ENCODE data around the gene PER3.

PER3 gene

GRCh38 chr1:7891804-7892203 is 107.7 kb downstream of the PER3 start:
- H3K4me1 ChIP-seq (ENCODE audit: control insufficient read depth, insufficient read depth, low read length) = no peaks in the 10 kb centered on the region
- ChIA-PET POLR2A (no interaction called here), CTCF (interaction anchor here (0.6 kb wide), 1 partner anchor 244 kb away, joined by 3 read pairs; no protein-coding TSS in a partner anchor)
- no peak overlapping the region for H3K27ac ChIP-seq (ENCODE audit: extremely low read depth, low read depth, low read length)
- no peaks in the 10 kb centered on the region for H3K36me3 ChIP-seq (ENCODE audit: control insufficient read depth in 2 of 2, insufficient read depth in 1 of 2, low read length in 2 of 2)
- H3K4me3 ChIP-seq (ENCODE audit: low read depth, low read length) = no peak overlapping the region
- TF ChIP-seq ZNF626 (tag by site-specific recombination; IDR thresholded peaks at IDR 0.05) (no peak), PRDM6 (tag by site-specific recombination; IDR thresholded peaks at IDR 0.05) (no peak), ZNF596 (tag by site-specific recombination; IDR thresholded peaks at IDR 0.05) (no peak), ZNF19 (tag by site-specific recombination; IDR thresholded peaks at IDR 0.05; ENCODE audit: low read depth) (no peak), TRIM28 (IDR thresholded peaks at IDR 0.05; ENCODE audit: borderline replicate concordance, low read length) (no peak), ZNF548 (tag by site-specific recombination; IDR thresholded peaks at IDR 0.05) (no peak), ZNF518A (tag by site-specific recombination; conservative IDR thresholded peaks at IDR 0.05; ENCODE audit: low read depth) (no peak), ZNF155 (tag by site-specific recombination; IDR thresholded peaks at IDR 0.05) (no peak), ZNF175 (tag by site-specific recombination; IDR thresholded peaks at IDR 0.05) (no peak), ZNF426 (tag by site-specific recombination; IDR thresholded peaks at IDR 0.05) (no peak), ZNF660 (tag by site-specific recombination; IDR thresholded peaks at IDR 0.05) (no peak), GFI1B (tag by site-specific recombination; IDR thresholded peaks at IDR 0.05) (no peak), MZF1 (tag by site-specific recombination; IDR thresholded peaks at IDR 0.05; ENCODE audit: borderline replicate concordance) (no peak), ZNF184 (tag by site-specific recombination; IDR thresholded peaks at IDR 0.05) (no peak)
- H3K9me3 ChIP-seq (ENCODE audit: control insufficient read depth, insufficient read depth, low read depth, low read length) = no peaks in the 10 kb centered on the region

DNA sequence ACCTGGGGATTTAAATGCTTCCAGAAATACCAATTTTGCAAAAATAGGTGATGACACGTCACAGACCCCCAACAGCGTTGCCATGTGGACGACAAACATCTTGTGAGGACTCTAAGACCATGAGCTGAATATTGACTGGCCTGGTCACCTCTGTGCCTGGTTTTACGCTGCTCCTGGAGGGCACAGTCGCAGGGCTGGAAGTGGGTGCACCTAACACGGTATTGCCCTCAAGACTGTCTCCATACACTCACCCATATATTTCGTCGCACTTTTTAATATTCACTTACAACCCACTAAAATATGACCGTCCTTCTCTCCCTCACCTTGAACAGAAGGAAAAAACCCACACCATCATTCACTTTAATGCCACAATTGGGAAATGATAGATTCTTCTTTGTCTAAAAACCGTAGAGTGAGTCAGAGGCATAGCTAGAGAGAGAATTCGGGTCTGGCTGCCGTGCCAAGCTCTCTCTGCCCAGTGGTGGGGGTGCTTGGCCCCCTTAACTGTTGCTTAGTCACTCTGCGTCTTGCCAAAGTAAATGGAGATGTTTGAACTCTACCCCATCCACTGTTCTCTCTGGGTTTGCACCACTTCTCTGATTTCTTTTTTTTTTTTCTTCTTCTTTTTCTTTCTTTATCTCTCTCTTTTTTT is 109.6 kb downstream of the PER3 start:
- POLR2A ChIA-PET = no interaction called here
- H3K27ac ChIP-seq (ENCODE audit: extremely low read depth, low read depth, low read length) = no peak overlapping the region
- no peaks in the 10 kb centered on the region for H3K36me3 ChIP-seq (ENCODE audit: control insufficient read depth in 2 of 2, insufficient read depth in 1 of 2, low read length in 2 of 2)
- no peaks in the 10 kb centered on the region for H3K9me3 ChIP-seq (ENCODE audit: control insufficient read depth, insufficient read depth, low read depth, low read length)
- CTCF ChIA-PET = interaction anchor here (1.3 kb wide), 1 partner anchor 85 kb away, joined by 5 read pairs; no protein-coding TSS in a partner anchor
- no peak overlapping the region for H3K4me3 ChIP-seq (ENCODE audit: low read depth, low read length)
- H3K4me1 ChIP-seq (ENCODE audit: control insufficient read depth, insufficient read depth, low read length) = no peaks in the 10 kb centered on the region
- TF ChIP-seq, protein P1, sequence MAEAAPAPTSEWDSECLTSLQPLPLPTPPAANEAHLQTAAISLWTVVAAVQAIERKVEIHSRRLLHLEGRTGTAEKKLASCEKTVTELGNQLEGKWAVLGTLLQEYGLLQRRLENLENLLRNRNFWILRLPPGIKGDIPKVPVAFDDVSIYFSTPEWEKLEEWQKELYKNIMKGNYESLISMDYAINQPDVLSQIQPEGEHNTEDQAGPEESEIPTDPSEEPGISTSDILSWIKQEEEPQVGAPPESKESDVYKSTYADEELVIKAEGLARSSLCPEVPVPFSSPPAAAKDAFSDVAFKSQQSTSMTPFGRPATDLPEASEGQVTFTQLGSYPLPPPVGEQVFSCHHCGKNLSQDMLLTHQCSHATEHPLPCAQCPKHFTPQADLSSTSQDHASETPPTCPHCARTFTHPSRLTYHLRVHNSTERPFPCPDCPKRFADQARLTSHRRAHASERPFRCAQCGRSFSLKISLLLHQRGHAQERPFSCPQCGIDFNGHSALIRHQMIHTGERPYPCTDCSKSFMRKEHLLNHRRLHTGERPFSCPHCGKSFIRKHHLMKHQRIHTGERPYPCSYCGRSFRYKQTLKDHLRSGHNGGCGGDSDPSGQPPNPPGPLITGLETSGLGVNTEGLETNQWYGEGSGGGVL (tag by site-specific recombination; IDR thresholded peaks at IDR 0.05) = no peak
- TF ChIP-seq ZNF140 (tag by site-specific recombination; IDR thresholded peaks at IDR 0.05) (no peak), ZNF404 (tag by site-specific recombination; IDR thresholded peaks at IDR 0.05) (no peak), ZSCAN16 (tag by site-specific recombination; IDR thresholded peaks at IDR 0.05) (no peak), ZNF16 (tag by site-specific recombination; IDR thresholded peaks at IDR 0.05; ENCODE audit: low read depth) (no peak), ZNF596 (tag by site-specific recombination; IDR thresholded peaks at IDR 0.05) (no peak), ZFHX2 (tag by site-specific recombination; conservative IDR thresholded peaks at IDR 0.05) (no peak), ZNF792 (tag by site-specific recombination; IDR thresholded peaks at IDR 0.05) (no peak), ZFP41 (tag by site-specific recombination; IDR thresholded peaks at IDR 0.05; ENCODE audit: borderline replicate concordance) (no peak), REST (tag by site-specific recombination; IDR thresholded peaks at IDR 0.05) (no peak), ZNF416 (tag by site-specific recombination; IDR thresholded peaks at IDR 0.05) (no peak)

Data from HEK293 (cell line).